NCI-H2171 treated with DMSO at 0.1 percent for 48 hours (cell line): Measurements from ENCODE around the gene BCO2.
"Not testable (repeated sequence)": the region's sequence is repeated elsewhere in the genome, so short reads cannot be mapped to it uniquely, and the experiment has no call there.

Experiments used
- DNase-seq: peaks from one replicate; lab custom pipeline; 2025; lab: John Stamatoyannopoulos, UW

Gene BCO2, protein sequence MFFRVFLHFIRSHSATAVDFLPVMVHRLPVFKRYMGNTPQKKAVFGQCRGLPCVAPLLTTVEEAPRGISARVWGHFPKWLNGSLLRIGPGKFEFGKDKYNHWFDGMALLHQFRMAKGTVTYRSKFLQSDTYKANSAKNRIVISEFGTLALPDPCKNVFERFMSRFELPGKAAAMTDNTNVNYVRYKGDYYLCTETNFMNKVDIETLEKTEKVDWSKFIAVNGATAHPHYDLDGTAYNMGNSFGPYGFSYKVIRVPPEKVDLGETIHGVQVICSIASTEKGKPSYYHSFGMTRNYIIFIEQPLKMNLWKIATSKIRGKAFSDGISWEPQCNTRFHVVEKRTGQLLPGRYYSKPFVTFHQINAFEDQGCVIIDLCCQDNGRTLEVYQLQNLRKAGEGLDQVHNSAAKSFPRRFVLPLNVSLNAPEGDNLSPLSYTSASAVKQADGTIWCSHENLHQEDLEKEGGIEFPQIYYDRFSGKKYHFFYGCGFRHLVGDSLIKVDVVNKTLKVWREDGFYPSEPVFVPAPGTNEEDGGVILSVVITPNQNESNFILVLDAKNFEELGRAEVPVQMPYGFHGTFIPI

DNA sequence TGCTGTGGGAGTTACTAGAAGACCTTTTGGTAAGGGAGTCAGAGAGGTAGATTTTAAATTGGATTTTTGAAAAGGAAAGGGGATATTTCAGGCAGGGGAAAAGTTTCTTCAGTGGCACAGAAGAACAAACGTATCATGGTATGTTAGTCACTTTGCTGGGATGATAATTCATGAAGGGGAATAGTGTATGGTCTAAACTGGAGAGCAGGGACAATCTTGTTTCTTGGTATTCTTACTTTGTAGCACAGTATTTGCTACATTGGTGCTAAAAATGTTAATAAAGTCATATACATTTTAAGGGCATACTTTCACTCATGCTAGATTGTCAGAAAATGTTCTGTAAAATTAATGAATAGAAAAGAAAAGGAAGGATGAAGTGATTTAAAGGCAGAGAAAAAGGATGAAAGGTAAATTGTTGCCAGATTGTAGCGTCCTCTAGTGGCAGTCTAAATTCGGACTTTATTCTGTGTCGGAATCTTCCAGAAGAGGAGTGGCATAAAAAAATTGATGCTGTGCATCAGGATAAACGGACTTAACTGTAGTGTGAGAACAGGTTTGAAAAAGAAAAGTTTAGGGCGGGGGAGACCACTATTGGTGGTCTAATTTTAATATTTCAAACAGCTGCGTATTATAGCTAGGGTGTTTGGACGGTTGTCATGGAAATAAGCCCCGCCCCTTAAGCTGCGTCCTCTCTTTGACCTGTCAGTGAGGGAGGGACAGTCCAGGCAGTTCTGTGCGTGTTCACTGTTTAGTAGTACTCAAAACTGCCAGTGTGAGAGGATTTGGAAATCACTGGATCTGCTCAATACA is at the start of gene BCO2:
Gene BCO2 (plus strand): TSS at position 724 of the 810 bp plus-strand sequence. CDS start 90 bp downstream, outside the sequence.
- DNase-seq: peak; percentile 11

DNA sequence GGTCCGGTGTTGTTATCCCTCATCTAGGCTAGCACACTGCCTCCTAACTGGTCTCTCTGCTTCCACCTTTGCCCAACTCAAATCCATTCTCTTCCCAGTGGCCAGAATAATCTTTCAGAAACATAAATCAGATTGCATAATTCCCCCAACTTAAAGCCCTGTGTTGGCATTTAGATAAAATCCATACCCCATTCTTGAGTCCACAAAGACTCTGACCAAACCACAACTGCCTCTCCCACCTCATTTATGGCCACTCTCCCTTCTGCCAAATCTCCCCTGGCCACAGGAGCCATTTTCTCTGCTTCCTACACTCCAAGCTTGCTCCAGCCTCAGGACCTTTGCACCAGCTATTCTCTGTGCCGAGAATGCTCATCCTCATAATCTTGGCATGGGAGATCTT is 48.3 kb upstream of the BCO2 start:
- no peak for DNase-seq

GRCh38 chr11:112128483-112129121 is 46.7 kb upstream of the BCO2 start:
- DNase-seq: peak; percentile 54

DNA sequence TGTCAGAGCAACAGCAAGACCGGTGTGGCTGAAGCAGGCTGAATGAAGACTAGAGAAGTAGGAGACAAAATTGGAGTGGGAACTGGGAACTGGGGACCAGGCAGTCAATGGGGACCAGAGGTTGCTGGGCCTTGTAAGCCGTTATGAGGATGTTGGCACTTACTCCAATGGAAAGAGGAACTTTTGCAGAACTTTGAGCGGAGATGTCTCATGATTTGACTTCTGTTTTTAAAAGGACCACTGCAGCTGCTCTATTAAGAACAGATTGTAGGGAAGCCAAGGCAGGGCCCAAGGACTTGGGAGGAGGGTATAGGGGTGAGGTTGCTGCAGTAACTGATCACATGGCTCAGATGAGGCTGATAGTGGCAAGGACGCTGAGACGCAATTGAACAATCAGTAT is 45.7 kb upstream of the BCO2 start:
- DNase-seq: no peak

DNA sequence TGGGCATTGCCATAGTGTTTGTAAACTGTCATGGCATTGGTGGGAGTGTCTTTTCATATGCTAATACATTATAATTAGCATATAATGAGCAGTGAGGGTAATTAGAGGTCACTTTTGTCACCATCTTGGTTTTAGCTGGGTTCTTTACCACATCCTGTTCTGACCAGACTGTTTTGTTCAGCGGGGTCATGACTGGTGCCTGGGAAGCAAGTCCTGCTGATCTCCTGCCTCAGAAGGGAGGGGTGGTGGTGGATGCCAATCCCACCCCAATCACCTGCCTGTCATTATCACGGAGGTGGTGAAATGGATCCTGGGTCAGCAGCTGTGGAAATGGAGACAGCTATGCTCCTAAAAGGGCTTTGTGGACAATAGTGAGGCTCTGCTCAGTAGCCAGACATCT is 42.6 kb upstream of the BCO2 start:
- no peak for DNase-seq

- no peak for DNase-seq
Observed at GRCh38 chr11:112134473-112134872, 40.8 kb upstream of the BCO2 start.

GRCh38 chr11:112143597-112143996 is 31.7 kb upstream of the BCO2 start:
- no peak for DNase-seq

DNA sequence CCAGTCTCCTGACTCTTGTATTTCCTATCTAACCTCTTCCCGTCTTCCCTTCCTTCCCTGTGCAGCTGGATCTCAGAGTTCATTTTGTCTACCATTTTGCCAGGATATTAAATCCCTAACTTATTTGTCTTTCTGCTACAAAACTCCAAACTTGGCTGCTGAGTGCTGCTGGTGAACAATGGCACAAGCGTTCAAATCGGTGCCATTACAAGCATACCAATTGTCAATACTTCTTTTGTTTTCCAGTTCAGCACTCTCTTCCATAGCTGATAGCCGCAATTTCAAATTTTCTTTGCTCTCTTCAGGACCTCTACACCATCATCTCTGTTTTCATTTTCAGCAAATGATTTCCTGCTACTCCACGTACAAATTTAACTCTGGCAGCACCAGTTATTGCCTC is 24.8 kb upstream of the BCO2 start:
- no peak for DNase-seq

GRCh38 chr11:112156153-112156955 is 19.0 kb upstream of the BCO2 start:
- no peak for DNase-seq

DNA sequence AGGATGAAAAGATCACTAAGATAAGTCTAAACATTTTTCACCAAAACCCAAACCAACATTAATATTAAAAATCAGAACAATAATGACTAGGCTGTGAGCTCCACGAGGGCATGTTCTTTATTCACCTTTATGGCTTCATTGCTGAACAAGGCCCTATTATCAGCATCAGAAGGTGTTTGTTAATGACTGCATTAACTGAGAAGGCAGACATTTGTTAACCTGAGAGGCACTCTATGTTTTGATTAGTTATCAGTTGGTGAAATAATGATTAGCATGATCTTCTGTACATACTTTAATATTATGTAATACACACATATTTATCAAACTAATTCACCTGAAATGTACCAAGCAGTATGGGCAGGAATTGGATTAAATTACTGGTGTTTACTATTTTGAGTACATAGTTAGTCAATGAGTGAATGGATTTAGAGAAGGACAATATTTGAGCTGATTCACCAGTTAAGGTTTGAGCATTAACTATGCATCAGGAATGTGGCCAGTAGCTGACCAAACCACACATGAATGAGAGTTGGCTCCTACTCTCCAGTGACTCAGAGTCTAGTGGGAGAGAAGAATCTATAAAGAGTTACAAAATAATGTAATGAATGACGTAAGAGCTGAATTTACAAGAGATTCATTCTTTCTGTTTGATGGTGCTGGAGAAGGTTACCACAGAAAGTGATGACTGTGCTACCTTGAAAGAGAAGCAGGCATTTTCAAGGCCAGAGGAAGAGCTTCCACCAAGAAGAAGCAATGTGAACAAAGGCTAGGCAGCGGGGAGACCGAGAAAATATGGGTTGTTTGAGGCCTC is 18.2 kb upstream of the BCO2 start:
- no peak for DNase-seq

- no peak for DNase-seq
Observed at GRCh38 chr11:112159098-112160065, 15.9 kb upstream of the BCO2 start.

GRCh38 chr11:112160091-112160848 is 15.0 kb upstream of the BCO2 start:
- DNase-seq: no peak

GRCh38 chr11:112161012-112161411 is 14.3 kb upstream of the BCO2 start:
- no peak for DNase-seq

DNA sequence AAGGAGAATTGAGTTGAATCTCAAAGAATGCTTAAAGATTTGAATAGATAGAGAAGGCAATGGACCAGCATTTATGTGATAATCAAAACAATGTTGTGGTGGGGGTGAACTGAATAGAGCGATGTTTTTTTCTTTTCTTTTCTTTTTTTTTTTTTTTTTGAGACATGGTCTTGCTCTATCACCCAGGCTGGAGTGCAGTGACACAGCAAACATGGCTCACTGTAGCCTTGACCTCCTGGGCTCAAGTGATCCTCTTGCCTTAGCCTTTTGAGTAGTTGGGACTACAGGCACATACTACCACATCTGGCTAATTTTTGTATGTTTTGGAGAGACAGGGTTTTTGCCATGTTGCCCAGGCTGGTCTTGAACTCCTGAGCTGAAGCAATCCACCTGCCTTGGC is 13.1 kb upstream of the BCO2 start:
- not testable (repeated sequence) for DNase-seq

DNA sequence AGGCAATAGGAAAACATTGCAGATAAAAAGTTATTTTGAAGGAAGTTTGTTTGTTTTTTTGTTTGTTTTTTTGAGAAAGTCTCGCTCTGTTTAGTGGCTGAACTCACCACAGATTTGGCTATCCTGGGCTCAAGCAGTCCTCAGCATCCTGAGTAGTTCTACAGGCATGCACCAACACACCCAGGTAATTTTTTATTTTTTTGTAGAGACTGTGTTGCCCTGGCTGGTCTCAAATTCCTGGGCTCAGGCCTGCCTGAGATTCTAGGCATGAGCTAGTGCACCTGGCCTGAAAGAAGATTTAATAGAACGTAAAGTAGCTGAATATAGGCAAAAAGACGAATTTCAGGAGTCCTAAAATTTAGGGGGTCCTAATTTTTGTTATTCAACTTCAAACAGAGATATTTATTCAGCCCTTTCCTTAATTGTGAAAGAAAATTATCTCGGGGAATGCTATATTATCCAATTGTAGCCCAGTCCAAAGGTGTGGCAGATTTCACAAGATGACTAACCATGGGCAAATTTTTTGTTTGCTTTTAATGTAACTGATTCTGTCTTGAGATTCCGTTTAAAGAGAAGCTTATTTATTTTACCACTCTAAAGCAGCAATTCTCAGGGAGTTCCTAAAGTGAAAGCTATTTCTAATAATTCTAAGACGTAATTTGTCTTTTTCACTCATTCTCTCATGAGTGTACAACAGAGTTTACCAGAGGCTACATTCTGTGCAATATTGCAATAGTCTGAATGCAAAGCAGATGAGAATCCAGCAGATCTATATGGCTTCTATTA is 12.4 kb upstream of the BCO2 start:
- no peak for DNase-seq

DNA sequence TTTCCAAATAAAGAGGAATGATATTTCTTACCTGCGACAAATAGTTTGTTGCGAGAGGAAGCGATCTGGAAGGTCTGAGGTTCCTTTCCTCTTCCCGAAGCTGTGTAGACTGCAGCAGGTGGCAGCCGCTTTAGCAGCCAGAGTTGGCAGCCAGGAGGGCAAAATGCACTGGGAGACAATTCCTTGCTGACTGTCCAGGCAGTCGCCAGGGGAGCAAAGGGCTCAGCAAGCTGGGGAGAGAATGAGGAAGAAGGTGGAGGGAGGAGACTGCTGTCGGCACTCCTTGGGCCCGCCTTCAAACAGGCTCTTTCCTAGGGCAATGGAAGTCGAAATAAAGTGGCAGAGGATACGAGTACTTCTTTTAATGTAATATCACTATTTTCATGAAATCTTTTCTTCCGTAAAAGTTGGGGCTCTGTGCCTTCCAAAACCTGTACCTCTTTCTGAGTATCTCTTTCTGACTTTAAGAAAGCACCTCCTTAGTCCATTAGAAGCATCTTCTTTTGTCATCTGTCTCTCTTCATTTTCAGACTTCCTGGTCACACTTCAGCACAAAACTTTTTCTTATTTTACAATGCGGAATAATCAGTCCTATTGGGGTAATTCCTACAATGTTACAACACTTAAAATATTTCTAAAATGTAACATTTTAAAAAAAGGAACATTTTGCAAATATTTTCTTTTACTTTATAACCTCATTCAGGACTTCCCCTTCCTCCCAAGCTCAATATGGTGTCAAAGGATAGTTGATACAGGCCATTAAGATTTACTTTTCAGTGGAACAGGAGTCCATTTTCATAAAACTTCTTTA is 11.2 kb upstream of the BCO2 start, which contains the start of gene IL18:
Gene IL18 (minus strand): TSS at position 220 of the 811 bp plus-strand sequence. CDS start 9,041 bp downstream, outside the sequence.
- DNase-seq: no peak

- DNase-seq: no peak
Observed at GRCh38 chr11:112165049-112165448, 10.3 kb upstream of the BCO2 start.
